ENCODE data around the gene ERICH4.

Gene ERICH4

GRCh38 chr19:41424335-41425173, 18.4 kb upstream of the ERICH4 start:
- no peak overlapping the region for H3K27ac ChIP-seq

DNA sequence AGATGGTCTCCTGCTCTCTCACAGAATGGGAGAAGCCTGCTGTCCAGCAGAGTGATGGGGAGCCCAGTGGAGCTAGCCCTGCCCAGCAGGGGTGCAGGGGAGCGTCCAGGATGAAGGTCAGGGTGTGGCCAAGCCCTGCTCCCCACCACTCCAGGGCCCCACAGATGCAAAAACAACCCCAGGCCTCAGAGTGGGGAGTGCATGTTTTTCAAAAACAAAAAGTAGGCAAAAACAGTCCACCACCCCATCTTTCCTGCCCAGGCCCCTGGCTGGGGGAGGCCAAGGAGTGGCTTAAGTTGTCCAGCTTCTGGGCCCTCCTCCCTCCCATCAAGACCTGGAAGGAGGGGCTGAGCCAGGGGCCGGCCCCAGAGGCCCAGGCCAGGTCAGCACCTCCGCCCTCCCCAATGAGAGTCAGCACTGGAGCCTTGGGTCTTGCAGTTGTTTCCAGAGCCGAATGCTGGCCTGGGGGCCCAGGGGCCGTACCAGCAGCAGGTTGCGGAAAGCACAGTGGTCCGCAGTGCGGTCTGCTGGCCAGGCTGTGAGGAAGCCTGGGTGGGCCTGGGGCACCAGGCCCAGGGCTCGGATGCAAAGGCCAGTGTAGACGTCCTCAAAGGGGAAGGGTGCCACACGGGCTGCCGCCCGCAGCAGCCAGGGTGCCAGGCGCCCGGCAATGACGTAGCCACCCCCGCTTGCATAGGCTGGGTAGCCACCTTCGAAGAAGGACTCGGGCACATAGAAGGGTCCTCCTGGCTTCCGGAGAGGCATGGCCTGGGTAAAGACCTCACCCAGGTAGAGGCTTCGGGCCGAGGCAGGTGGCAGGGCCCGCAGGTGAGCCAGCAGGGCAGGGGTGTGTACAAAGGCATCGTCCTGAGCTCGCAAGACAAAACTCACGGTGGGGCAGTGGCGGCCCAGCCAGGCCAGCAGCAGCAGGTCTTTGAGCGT, 17.5 kb upstream of the ERICH4 start:
- no peak overlapping the region for H3K27ac ChIP-seq
- no peak for TF ChIP-seq ZFX (IDR thresholded peaks at IDR 0.05; ENCODE audit: borderline replicate concordance)
- TF ChIP-seq, protein P1, sequence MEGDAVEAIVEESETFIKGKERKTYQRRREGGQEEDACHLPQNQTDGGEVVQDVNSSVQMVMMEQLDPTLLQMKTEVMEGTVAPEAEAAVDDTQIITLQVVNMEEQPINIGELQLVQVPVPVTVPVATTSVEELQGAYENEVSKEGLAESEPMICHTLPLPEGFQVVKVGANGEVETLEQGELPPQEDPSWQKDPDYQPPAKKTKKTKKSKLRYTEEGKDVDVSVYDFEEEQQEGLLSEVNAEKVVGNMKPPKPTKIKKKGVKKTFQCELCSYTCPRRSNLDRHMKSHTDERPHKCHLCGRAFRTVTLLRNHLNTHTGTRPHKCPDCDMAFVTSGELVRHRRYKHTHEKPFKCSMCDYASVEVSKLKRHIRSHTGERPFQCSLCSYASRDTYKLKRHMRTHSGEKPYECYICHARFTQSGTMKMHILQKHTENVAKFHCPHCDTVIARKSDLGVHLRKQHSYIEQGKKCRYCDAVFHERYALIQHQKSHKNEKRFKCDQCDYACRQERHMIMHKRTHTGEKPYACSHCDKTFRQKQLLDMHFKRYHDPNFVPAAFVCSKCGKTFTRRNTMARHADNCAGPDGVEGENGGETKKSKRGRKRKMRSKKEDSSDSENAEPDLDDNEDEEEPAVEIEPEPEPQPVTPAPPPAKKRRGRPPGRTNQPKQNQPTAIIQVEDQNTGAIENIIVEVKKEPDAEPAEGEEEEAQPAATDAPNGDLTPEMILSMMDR (IDR thresholded peaks at IDR 0.05), result no peak

More at GRCh38 chr19:41424335-41425173, 18.4 kb upstream of the ERICH4 start:
- no peak for TF ChIP-seq ZFX (IDR thresholded peaks at IDR 0.05; ENCODE audit: borderline replicate concordance)

GRCh38 chr19:41426116-41426841, 16.7 kb upstream of the ERICH4 start:
- TF ChIP-seq ZFX (IDR thresholded peaks at IDR 0.05; ENCODE audit: borderline replicate concordance), result no peak
- H3K27ac ChIP-seq, result no peak overlapping the region

DNA sequence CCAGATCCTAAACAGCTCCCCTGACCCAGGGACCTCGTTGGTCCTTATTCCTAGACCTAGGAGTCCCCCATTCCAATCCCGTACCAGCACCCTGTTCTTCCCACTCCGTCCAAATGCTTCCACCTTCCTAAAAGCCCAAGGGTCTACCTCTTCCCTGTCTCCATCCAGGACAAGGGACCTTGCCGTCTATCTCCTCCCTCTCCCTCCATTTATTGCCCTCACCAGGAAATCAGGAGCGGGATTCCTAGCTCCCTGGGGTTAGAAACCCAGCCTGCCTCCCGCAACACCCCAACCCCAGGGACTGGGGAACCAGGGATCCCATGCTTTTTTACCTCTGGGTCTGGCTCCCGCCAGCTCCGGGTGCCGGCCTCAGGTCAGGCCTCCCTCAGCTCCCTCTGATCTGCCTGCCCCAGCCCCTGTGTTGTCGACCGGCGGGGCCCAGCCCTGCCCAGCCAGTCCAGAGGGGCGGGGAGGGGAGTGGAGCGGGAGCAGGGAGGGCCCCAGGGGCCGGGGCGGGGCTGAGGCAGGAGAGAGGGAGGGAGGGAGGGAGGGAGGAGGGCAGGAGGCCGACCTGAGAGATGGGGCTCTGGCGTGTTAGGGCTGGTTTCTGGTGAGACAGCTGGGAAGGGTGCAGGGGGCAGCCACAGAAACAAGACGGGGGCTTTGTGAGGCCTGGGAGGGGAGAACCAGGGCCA, 15.9 kb upstream of the ERICH4 start, which contains the start of gene B3GNT8:
Gene B3GNT8, minus strand, starts transcription at position 423 of the 695 bp plus-strand sequence. CDS start 596 bp downstream, outside the sequence.
- no peak within 1 kb of the TSS for H3K27ac ChIP-seq
- TF ChIP-seq ZFX (IDR thresholded peaks at IDR 0.05; ENCODE audit: borderline replicate concordance), result no peak
- TF ChIP-seq, protein P1 (IDR thresholded peaks at IDR 0.05), result no peak

- TF ChIP-seq ZFX (IDR thresholded peaks at IDR 0.05; ENCODE audit: borderline replicate concordance), result no peak
- TF ChIP-seq, protein P1 (IDR thresholded peaks at IDR 0.05), result no peak
- H3K27ac ChIP-seq, result no peak overlapping the region
Measured at GRCh38 chr19:41427647-41428480, 15.1 kb upstream of the ERICH4 start.

DNA sequence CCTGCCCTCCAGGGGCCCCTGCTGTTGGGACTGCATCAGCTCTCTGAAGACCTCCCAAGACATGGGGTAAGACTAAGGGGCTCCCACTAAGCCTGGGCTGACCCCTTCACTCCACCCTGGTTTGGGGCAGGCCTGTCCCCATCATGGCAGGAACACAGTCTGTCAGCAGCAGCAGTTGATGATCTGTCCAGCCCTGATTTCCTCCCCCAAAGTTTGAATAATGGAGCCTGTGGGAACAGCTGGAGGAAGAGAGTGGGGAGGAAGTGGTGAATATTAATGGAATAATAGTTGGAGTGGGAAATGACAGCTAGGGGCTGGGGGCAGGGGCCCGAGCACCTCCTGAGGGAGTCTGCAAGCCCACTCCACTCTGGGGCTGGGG, 14.5 kb upstream of the ERICH4 start:
- H3K27ac ChIP-seq, result no peak overlapping the region
- TF ChIP-seq ZFX (IDR thresholded peaks at IDR 0.05; ENCODE audit: borderline replicate concordance), result no peak
- TF ChIP-seq, protein P1 (IDR thresholded peaks at IDR 0.05), result no peak

- no peak overlapping the region for H3K27ac ChIP-seq
- TF ChIP-seq ZFX (IDR thresholded peaks at IDR 0.05; ENCODE audit: borderline replicate concordance), result no peak
- TF ChIP-seq, protein P1 (IDR thresholded peaks at IDR 0.05), result no peak
Measured at GRCh38 chr19:41430922-41431321, 12.0 kb upstream of the ERICH4 start.

Data from 22Rv1 (cell line).